Naive thymus-derived CD4-positive, alpha-beta T cell (primary cell): Measurements from ENCODE around the gene PROX1. TPM values are rescaled to one million over a fixed set of nuclear protein-coding genes. Genes with fewer than 3 reads are reported as not detected.

Source experiments
- ATAC-seq: fragments of 150-1000 bp; cut with Tn5 transposase; 2 replicates; pipeline ENCODE4 v1.10.0; 2021; ENCODE audit warnings: mild to moderate bottlenecking, moderate library complexity
- CTCF ChIA-PET: fragments of 350-600 bp; sonication (Branson Sonifier 250); formaldehyde crosslinking; loops from one replicate; lab custom pipeline; 2021; ENCODE audit warnings: antibody characterized with exemption; lab: Charles Lee
- POLR2A ChIA-PET: fragments of 350-600 bp; sonication (Branson Sonifier 250); formaldehyde crosslinking; loops from one replicate; lab custom pipeline; 2021; ENCODE audit warnings: antibody characterized with exemption, inconsistent platforms; lab: Charles Lee
- DNase-seq, 9 donors: peaks; one replicate each; pipeline versions ENCODE4 v3.0.0 to v3.0.0-alpha.2; 2020 to 2022; ENCODE audit warnings: mixed read lengths in 1 of 9
- H3K27ac ChIP-seq: one replicate; pipeline ENCODE4 v1.7.0; 2013; ENCODE audit warnings: mild to moderate bottlenecking, low read depth, low read length, moderate library complexity
- H3K27me3 ChIP-seq, 2 donors: one replicate each; pipeline ENCODE4 v1.7.0; 2013; ENCODE audit warnings: low read length in 2 of 2, mild to moderate bottlenecking in 2 of 2, moderate library complexity in 2 of 2; ENCODE audit not compliant: control insufficient read depth in 2 of 2, insufficient read depth in 2 of 2
- H3K36me3 ChIP-seq, 3 experiments: 1 replicate in 2 of 3; 2 replicates in 1 of 3; pipeline ENCODE4 v1.7.0; 2013; ENCODE audit warnings: low read length in 3 of 3, mild to moderate bottlenecking in 3 of 3, moderate library complexity in 1 of 3; ENCODE audit not compliant: insufficient read depth in 3 of 3, control insufficient read depth in 2 of 3
- H3K4me1 ChIP-seq, 2 donors: one replicate each; pipeline ENCODE4 v1.7.0; 2013; ENCODE audit warnings: low read length in 2 of 2, mild to moderate bottlenecking in 2 of 2, moderate library complexity in 1 of 2; ENCODE audit not compliant: control insufficient read depth in 2 of 2, insufficient read depth in 2 of 2
- H3K4me3 ChIP-seq: 2 replicates; pipeline ENCODE4 v1.7.0; 2013; ENCODE audit warnings: mild to moderate bottlenecking, low read length
- H3K9me3 ChIP-seq, 3 experiments: 1 replicate in 2 of 3; 2 replicates in 1 of 3; pipeline ENCODE4 v1.7.0; 2013; ENCODE audit warnings: low read length in 3 of 3; ENCODE audit not compliant: control insufficient read depth in 2 of 3
- H3K27ac Mint-ChIP-seq, 9 donors: one replicate each; pipeline ENCODE4 v1.8.0; 2020 to 2022; ENCODE audit warnings: mixed read lengths in 9 of 9, mild to moderate bottlenecking in 8 of 9, moderate library complexity in 5 of 9, inconsistent platforms in 2 of 9
- H3K27me3 Mint-ChIP-seq, 5 donors: one replicate each; pipeline ENCODE4 v1.8.0; 2021 to 2022; ENCODE audit warnings: mixed read lengths in 5 of 5, mild to moderate bottlenecking in 1 of 5
- H3K36me3 Mint-ChIP-seq, 5 donors: one replicate each; pipeline ENCODE4 v1.8.0; 2020 to 2022; ENCODE audit warnings: mixed read lengths in 5 of 5, mild to moderate bottlenecking in 3 of 5, inconsistent platforms in 1 of 5
- H3K4me1 Mint-ChIP-seq, 7 donors: one replicate each; pipeline ENCODE4 v1.8.0; 2020 to 2022; ENCODE audit warnings: mixed read lengths in 7 of 7, mild to moderate bottlenecking in 3 of 7, inconsistent platforms in 1 of 7
- H3K4me3 Mint-ChIP-seq, 10 donors: one replicate each; pipeline ENCODE4 v1.8.0; 2020 to 2022; ENCODE audit warnings: mild to moderate bottlenecking in 10 of 10, mixed read lengths in 10 of 10, moderate library complexity in 6 of 10, inconsistent platforms in 2 of 10
- H3K9me3 Mint-ChIP-seq, 11 donors: one replicate each; pipeline ENCODE4 v1.8.0; 2020 to 2022; ENCODE audit warnings: mixed read lengths in 11 of 11, mild to moderate bottlenecking in 4 of 11, inconsistent platforms in 1 of 11, moderate library complexity in 1 of 11
- intact Hi-C, 2 donors: fragments of 100-400 bp; cut with micrococcal nuclease; formaldehyde crosslinking; loops; one replicate each; pipeline ENCODE4 v1.15.1; 2023
- polyA plus RNA-seq, 2 donors: library from polyadenylated mRNA; unstranded; fragments of 300-500 nt; fragmentation: Illumina TruSeq; gene quantifications; one replicate each; pipeline ENCODE4 v1.2.3, GENCODE V29; 2021
- total RNA-seq, 6 experiments: library from RNA in 5 of 6; stranded (reverse) in 5 of 6; gene quantifications; 1 replicate in 5 of 6; 2 replicates in 1 of 6; pipeline ENCODE4 v1.2.3 and lab custom pipeline; 2021 to 2026

PROX1 gene
- total and polyA plus RNA-seq, 7 experiments from 2014 or later, result not detected

DNA sequence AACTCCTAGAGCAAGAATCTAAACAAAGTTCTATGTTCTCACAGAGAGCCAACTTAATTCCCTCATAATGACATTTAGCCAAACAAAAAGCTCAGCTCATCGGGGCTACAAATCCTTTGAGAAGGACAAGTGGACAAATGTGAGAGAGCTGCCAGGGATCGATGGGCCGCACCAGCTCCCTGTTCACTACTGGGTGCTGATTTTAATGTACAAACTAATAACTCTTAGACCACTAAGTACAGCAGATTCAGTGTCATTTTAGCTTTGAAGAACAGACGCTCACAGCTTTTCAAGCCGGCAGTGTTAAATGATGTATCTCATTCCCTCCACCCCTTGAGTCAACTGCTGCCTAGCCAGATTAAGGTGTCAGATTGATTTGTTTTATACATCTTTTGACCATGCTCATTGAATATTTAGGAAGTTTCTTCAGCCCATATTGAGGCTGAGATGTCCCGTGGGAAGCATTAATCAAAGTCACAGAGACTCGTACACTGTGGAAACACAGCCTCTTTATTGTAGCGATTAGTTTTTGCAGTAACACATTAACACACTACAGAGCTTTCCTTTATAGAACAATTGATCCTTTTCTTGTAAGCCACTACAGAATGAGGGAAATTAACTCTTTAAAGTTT lies 21.1 kb downstream of the PROX1 start:
- Histone ChIP-seq H3K27me3 (no peaks in the 10 kb centered on the region), H3K27ac (no peak overlapping the region), H3K9me3 (no peaks in the 10 kb centered on the region), H3K36me3 (no peaks in the 10 kb centered on the region), H3K4me1 (no peaks in the 10 kb centered on the region), H3K4me3 (no peak overlapping the region)
- ChIA-PET CTCF (interaction anchor here (0.6 to 1.4 kb wide), 2 partner anchors 9 to 15 kb away, joined by 3 to 5 read pairs; no protein-coding TSS in a partner anchor), POLR2A (interaction anchor here (0.7 kb wide), 1 partner anchor 27 kb away, joined by 3 read pairs; no protein-coding TSS in a partner anchor)
- DNase-seq (no peak), ATAC-seq (no peak)
- no peaks in the 10 kb centered on the region for H3K9me3 Mint-ChIP-seq
- no peaks in the 10 kb centered on the region for H3K4me1 Mint-ChIP-seq
- no peak overlapping the region for H3K4me3 Mint-ChIP-seq
- intact Hi-C loops, result no loop called here
- H3K27me3 Mint-ChIP-seq, result peaks cover 4 to 20% (median 13%) of the 10 kb centered on the region in 5 donors
- no peak overlapping the region for H3K27ac Mint-ChIP-seq
- H3K36me3 Mint-ChIP-seq, result no peaks in the 10 kb centered on the region

DNA sequence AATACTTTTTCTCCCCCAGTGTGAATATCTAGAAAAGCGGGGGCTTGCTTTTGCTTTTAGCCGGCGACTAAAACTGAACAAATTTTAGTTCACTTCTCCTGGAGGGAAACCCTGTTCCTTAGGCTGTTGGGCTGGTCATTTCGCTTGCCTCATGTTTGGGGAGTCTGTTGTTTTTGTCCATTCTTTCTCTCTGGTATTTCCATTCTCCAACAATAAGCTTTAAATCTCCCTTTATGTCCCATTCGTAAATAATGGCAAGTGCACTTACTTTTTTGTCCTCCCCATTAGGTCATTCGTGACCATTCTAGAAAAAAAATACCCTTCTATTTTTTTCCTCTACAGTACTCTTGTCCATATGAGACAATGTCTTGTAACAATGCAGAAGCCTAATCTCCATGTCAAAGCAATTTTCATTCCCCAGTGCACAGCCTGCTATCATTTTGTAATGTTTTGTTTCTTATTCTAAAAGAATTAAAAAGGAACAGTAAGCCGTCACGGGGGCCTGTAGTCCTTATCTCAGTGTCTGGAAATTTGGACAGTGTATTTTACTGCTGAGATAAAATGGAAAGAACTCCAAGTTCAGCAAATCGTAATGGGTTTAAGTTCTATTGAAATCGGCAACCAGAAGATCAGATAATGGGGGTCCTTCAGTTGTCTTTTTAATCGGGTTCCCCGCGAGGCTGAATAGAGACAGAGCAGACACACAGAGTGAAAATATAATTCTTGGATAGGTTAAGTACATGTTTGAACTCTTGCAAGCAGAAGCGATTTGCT lies 21.8 kb downstream of the PROX1 start:
- Histone ChIP-seq H3K36me3 (no peaks in the 10 kb centered on the region), H3K4me3 (no peak overlapping the region), H3K27me3 (no peaks in the 10 kb centered on the region), H3K27ac (no peak overlapping the region), H3K9me3 (no peaks in the 10 kb centered on the region), H3K4me1 (no peaks in the 10 kb centered on the region)
- CTCF ChIA-PET, result interaction anchor here (1.4 kb wide), 1 partner anchor 15 kb away, joined by 5 read pairs; no protein-coding TSS in a partner anchor
- Mint-ChIP-seq H3K27me3 (peaks cover 4 to 19% (median 13%) of the 10 kb centered on the region in 5 donors), H3K36me3 (no peaks in the 10 kb centered on the region), H3K4me1 (no peaks in the 10 kb centered on the region), H3K27ac (no peak overlapping the region), H3K4me3 (no peak overlapping the region), H3K9me3 (no peaks in the 10 kb centered on the region)
- DNase-seq (no peak), ATAC-seq (no peak)
- intact Hi-C loops, result no loop called here
- POLR2A ChIA-PET, result interaction anchor here (0.7 kb wide), 1 partner anchor 27 kb away, joined by 3 read pairs; no protein-coding TSS in a partner anchor

DNA sequence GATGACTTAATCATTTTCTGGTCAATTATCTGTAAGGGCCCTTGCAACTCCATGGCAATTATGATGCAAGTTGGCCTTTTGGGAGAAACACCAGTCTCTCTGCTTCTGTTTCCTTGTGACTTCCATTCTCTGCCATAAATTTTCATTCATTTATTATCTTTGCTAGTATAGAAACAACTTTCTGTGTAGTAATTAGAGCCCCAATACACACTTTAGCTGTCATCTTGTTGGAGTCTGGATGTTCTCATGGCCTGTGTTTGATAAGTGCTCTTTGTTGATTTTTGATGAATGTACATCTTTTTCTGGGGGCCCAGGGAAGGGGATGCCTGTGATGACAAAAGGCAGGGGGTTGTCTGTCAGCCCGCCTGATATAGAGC lies 22.4 kb downstream of the PROX1 start:
- Histone ChIP-seq H3K27ac (no peak overlapping the region), H3K36me3 (no peaks in the 10 kb centered on the region), H3K27me3 (no peaks in the 10 kb centered on the region), H3K4me1 (no peaks in the 10 kb centered on the region), H3K9me3 (no peaks in the 10 kb centered on the region), H3K4me3 (no peak overlapping the region)
- Mint-ChIP-seq H3K9me3 (no peaks in the 10 kb centered on the region), H3K36me3 (peaks cover 0 to 2% (median 0%) of the 10 kb centered on the region in 5 donors), H3K4me3 (no peak overlapping the region), H3K27ac (no peak overlapping the region), H3K4me1 (no peaks in the 10 kb centered on the region), H3K27me3 (peaks cover 2 to 19% (median 18%) of the 10 kb centered on the region in 5 donors)
- ChIA-PET POLR2A (no interaction called here), CTCF (no interaction called here)
- DNase-seq (no peak), ATAC-seq (no peak)
- intact Hi-C loops, result no loop called here

DNA sequence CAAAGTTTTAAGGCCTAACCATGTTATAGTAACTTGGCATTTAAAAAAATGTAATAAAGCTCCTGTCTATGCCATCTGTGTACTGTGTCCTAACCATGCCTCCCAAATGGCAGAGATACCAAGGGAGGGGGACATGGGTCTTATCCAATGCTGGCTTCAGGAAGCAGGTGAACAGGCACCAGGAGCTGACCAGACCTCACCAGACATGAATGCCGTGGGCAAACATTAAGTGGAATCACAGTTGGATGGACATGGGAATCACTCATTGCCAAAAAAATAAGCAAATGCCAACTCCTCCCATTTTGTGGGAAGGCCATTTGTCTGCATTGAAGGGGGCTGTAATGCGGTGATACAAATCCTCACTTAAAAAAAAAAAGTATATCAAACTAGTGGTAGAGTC lies 22.9 kb downstream of the PROX1 start:
- H3K9me3 ChIP-seq, result no peaks in the 10 kb centered on the region
- no peak for DNase-seq
- no peaks in the 10 kb centered on the region for H3K27me3 ChIP-seq
- H3K4me3 Mint-ChIP-seq, result no peak overlapping the region
- no peaks in the 10 kb centered on the region for H3K4me1 Mint-ChIP-seq
- ATAC-seq, result no peak
- POLR2A ChIA-PET, result no interaction called here
- no peak overlapping the region for H3K4me3 ChIP-seq
- no peaks in the 10 kb centered on the region for H3K36me3 ChIP-seq
- H3K36me3 Mint-ChIP-seq, result peaks cover 0 to 4% (median 0%) of the 10 kb centered on the region in 5 donors
- no peaks in the 10 kb centered on the region for H3K9me3 Mint-ChIP-seq
- H3K27ac ChIP-seq, result no peak overlapping the region
- no peak overlapping the region for H3K27ac Mint-ChIP-seq
- CTCF ChIA-PET, result no interaction called here
- no peaks in the 10 kb centered on the region for H3K4me1 ChIP-seq
- peaks cover 0 to 19% (median 14%) of the 10 kb centered on the region in 5 donors for H3K27me3 Mint-ChIP-seq
- intact Hi-C loops, result no loop called here

DNA sequence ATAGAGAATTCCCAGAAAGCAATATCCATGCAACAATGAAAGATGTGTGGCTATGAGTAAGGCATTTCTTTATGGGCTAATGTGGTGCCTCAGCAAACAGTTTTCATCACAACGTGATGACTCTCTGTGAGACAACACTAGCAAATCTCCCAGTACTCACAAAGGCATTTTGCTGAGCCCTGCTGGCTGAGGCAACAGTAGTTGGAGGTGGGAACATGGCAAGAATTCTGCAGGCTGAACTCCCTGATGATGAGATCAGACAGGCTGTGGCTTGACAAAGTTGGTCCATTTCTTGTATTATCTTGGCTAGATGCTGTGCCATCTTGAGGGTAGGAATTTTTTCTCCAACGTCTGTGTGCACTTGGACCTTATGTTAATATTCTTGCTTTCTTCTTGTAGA lies 24.6 kb downstream of the PROX1 start:
- no peak overlapping the region for H3K27ac ChIP-seq
- Mint-ChIP-seq H3K27ac (no peak overlapping the region), H3K9me3 (no peaks in the 10 kb centered on the region), H3K27me3 (peaks cover 0 to 19% (median 9%) of the 10 kb centered on the region in 5 donors), H3K4me3 (no peak overlapping the region), H3K4me1 (no peaks in the 10 kb centered on the region), H3K36me3 (peaks cover 0 to 4% (median 0%) of the 10 kb centered on the region in 5 donors)
- no peaks in the 10 kb centered on the region for H3K9me3 ChIP-seq
- ChIA-PET POLR2A (no interaction called here), CTCF (no interaction called here)
- DNase-seq, result no peak
- ATAC-seq, result no peak
- no peaks in the 10 kb centered on the region for H3K36me3 ChIP-seq
- no peak overlapping the region for H3K4me3 ChIP-seq
- H3K27me3 ChIP-seq, result no peaks in the 10 kb centered on the region
- no peaks in the 10 kb centered on the region for H3K4me1 ChIP-seq
- intact Hi-C loops, result no loop called here

DNA sequence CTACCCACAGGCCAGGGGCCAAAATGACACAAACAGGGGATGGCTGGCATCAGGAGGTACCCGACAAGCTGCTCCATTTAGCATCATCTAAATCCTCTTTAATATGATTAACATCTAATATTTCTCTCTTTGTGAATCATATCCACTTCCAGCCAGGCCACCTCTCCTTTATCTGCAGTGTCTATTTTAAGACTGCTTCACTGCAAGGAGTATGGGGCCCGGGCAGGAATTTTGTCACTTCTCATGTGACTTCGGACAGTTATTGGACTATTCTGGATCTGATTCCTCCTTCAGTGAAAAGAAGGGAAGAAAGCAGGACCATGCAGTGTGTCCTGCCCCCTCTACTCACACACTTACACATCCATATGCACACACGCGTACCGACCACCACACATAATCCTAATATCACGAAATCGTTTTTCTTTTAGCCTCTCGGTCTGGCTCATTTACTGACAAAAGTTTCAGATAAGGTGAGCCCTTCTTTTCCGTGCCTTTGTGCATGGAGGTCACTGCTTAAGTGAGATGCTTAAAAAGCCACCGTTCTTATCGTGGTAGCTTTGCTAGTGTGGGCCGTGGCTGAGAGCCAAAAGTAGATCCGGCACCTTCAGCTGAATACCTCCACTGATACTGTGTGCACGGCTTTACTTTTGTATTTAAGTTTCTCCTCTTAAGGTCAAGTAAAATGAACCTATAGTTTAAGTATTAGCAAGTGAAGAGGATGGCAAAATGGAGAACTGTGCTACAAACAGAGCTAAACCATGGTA lies 26.0 kb downstream of the PROX1 start:
- ChIA-PET CTCF (no interaction called here), POLR2A (no interaction called here)
- peaks cover 0 to 1% (median 0%) of the 10 kb centered on the region in 11 donors for H3K9me3 Mint-ChIP-seq
- H3K36me3 Mint-ChIP-seq, result peaks cover 0 to 4% (median 0%) of the 10 kb centered on the region in 5 donors
- no peak overlapping the region for H3K27ac ChIP-seq
- H3K4me3 ChIP-seq, result no peak overlapping the region
- no peaks in the 10 kb centered on the region for H3K4me1 ChIP-seq
- H3K27ac Mint-ChIP-seq, result no peak overlapping the region
- H3K9me3 ChIP-seq, result no peaks in the 10 kb centered on the region
- H3K4me3 Mint-ChIP-seq, result no peak overlapping the region
- DNase-seq (no peak), ATAC-seq (no peak)
- H3K27me3 ChIP-seq, result no peaks in the 10 kb centered on the region
- H3K27me3 Mint-ChIP-seq, result peaks cover 0 to 19% (median 4%) of the 10 kb centered on the region in 5 donors
- peaks cover 0 to 11% (median 6%) of the 10 kb centered on the region in 7 donors for H3K4me1 Mint-ChIP-seq
- no peaks in the 10 kb centered on the region for H3K36me3 ChIP-seq
- intact Hi-C loops, result no loop called here
